SK-N-SH treated with all-trans-retinoic acid at 6 μM for 48 hours (cell line): ENCODE measurements around the gene PAPPA2.

Experiments used
- ATAC-seq: fragments of 200-7000 bp; cut with Tn5 transposase; 3 replicates; pipeline ENCODE4 v1.9.1; 2020; ENCODE audit warnings: mild to moderate bottlenecking, moderate library complexity
- ARNTL ChIP-seq: fragments of 450-650 bp; formaldehyde crosslinking; IDR thresholded peaks from 2 replicates; pipeline ENCODE4 v1.5.0; 2020; ENCODE audit warnings: low read depth, mild to moderate bottlenecking, moderate library complexity, borderline replicate concordance
- ESRRG ChIP-seq: fragments of 250-450 bp; sonication (Bioruptor Pico); IDR thresholded peaks from 2 replicates; pipeline ENCODE4 v1.6.1; 2021; ENCODE audit warnings: mild to moderate bottlenecking
- GLIS3 ChIP-seq: fragments of 250-450 bp; sonication (Bioruptor Pico); IDR thresholded peaks from 2 replicates; pipeline ENCODE4 v1.5.0; 2020; ENCODE audit warnings: mild to moderate bottlenecking, moderate library complexity
- ISL1 ChIP-seq: fragments of 250-450 bp; sonication (Bioruptor Pico); IDR thresholded peaks from 2 replicates; pipeline ENCODE4 v2.1.2; 2022; ENCODE audit warnings: mild to moderate bottlenecking, moderate library complexity
- OSR1 ChIP-seq: fragments of 250-450 bp; sonication (Bioruptor Pico); IDR thresholded peaks from 2 replicates; pipeline ENCODE4 v1.8.0; 2022; ENCODE audit warnings: moderate library complexity, mild to moderate bottlenecking, inconsistent platforms
- POU6F1 ChIP-seq: fragments of 250-450 bp; sonication (Bioruptor Pico); IDR thresholded peaks from 2 replicates; pipeline ENCODE4 v1.8.0; 2021; ENCODE audit warnings: low read depth, mild to moderate bottlenecking, moderate library complexity, borderline replicate concordance
- PPARA ChIP-seq: fragments of 250-450 bp; sonication (Bioruptor Pico); IDR thresholded peaks from 2 replicates; pipeline ENCODE4 v1.5.0; 2020; ENCODE audit warnings: mild to moderate bottlenecking, borderline replicate concordance
- RARB ChIP-seq: fragments of 250-450 bp; sonication (Bioruptor Pico); IDR thresholded peaks from 2 replicates; pipeline ENCODE4 v1.8.0; 2021; ENCODE audit warnings: mild to moderate bottlenecking, moderate library complexity
- SNAI2 ChIP-seq: fragments of 250-450 bp; sonication (Bioruptor Pico); IDR thresholded peaks from 2 replicates; pipeline ENCODE4 v1.5.0; 2020; ENCODE audit warnings: mild to moderate bottlenecking, moderate library complexity
- TCF4 ChIP-seq: fragments of 250-450 bp; sonication (Bioruptor Pico); IDR thresholded peaks from 2 replicates; pipeline ENCODE4 v1.8.0; 2021; ENCODE audit warnings: mild to moderate bottlenecking, moderate library complexity, borderline replicate concordance
- TOX ChIP-seq: fragments of 250-450 bp; sonication (Bioruptor Pico); IDR thresholded peaks from 2 replicates; pipeline ENCODE4 v1.8.0; 2021; ENCODE audit warnings: mild to moderate bottlenecking, moderate library complexity, borderline replicate concordance
- TSHZ2 ChIP-seq: fragments of 250-450 bp; sonication (Bioruptor Pico); IDR thresholded peaks from 2 replicates; pipeline ENCODE4 v1.5.0; 2020; ENCODE audit warnings: mild to moderate bottlenecking, moderate library complexity
- ZC3H10 ChIP-seq: fragments of 250-450 bp; sonication (Bioruptor Pico); IDR thresholded peaks from 2 replicates; pipeline ENCODE4 v1.5.1; 2021; ENCODE audit warnings: mild to moderate bottlenecking, moderate library complexity
- ZFP3 ChIP-seq: fragments of 250-450 bp; sonication (Bioruptor Pico); IDR thresholded peaks from 2 replicates; pipeline ENCODE4 v1.5.0; 2020; ENCODE audit warnings: mild to moderate bottlenecking, moderate library complexity
- ZFP30 ChIP-seq: fragments of 450-650 bp; formaldehyde crosslinking; IDR thresholded peaks from 2 replicates; pipeline ENCODE4 v1.5.0; 2022; ENCODE audit warnings: mild to moderate bottlenecking, moderate library complexity
- ZNF565 ChIP-seq: fragments of 450-650 bp; formaldehyde crosslinking; conservative IDR thresholded peaks from 2 replicates; pipeline ENCODE4 v1.5.0; 2020; ENCODE audit warnings: low read depth, mild to moderate bottlenecking, moderate library complexity
- ZNF70 ChIP-seq: fragments of 450-650 bp; formaldehyde crosslinking; IDR thresholded peaks from 2 replicates; pipeline ENCODE4 v1.5.0; 2020; ENCODE audit warnings: mild to moderate bottlenecking, moderate library complexity
- ZNF8 ChIP-seq: fragments of 450-650 bp; formaldehyde crosslinking; IDR thresholded peaks from 2 replicates; pipeline ENCODE4 v1.5.0; 2020; ENCODE audit warnings: mild to moderate bottlenecking, moderate library complexity
- TF ChIP-seq, protein P1 (sequence below): fragments of 250-450 bp; sonication (Bioruptor Pico); IDR thresholded peaks from 2 replicates; pipeline ENCODE4 v1.8.0; 2020; ENCODE audit warnings: mild to moderate bottlenecking, moderate library complexity, borderline replicate concordance
- TF ChIP-seq, protein P2 (sequence below): fragments of 250-450 bp; sonication (Bioruptor Pico); IDR thresholded peaks from 2 replicates; pipeline ENCODE4 v1.5.1; 2021; ENCODE audit warnings: mild to moderate bottlenecking, moderate library complexity

The PAPPA2 gene

GRCh38 chr1:176539018-176539417, 76.0 kb downstream of the PAPPA2 start:
- no peak for ATAC-seq
- TF ChIP-seq TSHZ2 (no peak), ARNTL (CRISPR knock-in tag) (no peak), RARB (CRISPR knock-in tag) (no peak), ZFP3 (CRISPR knock-in tag) (no peak), ZNF565 (no peak), PPARA (CRISPR knock-in tag) (no peak), ISL1 (CRISPR knock-in tag) (no peak), TOX (CRISPR knock-in tag) (no peak), GLIS3 (no peak), TCF4 (no peak), ZNF70 (CRISPR knock-in tag) (no peak), ZFP30 (CRISPR knock-in tag) (no peak), ZC3H10 (no peak), ESRRG (CRISPR knock-in tag) (no peak), POU6F1 (no peak)
- TF ChIP-seq, protein P1, sequence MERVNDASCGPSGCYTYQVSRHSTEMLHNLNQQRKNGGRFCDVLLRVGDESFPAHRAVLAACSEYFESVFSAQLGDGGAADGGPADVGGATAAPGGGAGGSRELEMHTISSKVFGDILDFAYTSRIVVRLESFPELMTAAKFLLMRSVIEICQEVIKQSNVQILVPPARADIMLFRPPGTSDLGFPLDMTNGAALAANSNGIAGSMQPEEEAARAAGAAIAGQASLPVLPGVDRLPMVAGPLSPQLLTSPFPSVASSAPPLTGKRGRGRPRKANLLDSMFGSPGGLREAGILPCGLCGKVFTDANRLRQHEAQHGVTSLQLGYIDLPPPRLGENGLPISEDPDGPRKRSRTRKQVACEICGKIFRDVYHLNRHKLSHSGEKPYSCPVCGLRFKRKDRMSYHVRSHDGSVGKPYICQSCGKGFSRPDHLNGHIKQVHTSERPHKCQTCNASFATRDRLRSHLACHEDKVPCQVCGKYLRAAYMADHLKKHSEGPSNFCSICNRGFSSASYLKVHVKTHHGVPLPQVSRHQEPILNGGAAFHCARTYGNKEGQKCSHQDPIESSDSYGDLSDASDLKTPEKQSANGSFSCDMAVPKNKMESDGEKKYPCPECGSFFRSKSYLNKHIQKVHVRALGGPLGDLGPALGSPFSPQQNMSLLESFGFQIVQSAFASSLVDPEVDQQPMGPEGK (CRISPR knock-in tag) = no peak
- TF ChIP-seq, protein P2, sequence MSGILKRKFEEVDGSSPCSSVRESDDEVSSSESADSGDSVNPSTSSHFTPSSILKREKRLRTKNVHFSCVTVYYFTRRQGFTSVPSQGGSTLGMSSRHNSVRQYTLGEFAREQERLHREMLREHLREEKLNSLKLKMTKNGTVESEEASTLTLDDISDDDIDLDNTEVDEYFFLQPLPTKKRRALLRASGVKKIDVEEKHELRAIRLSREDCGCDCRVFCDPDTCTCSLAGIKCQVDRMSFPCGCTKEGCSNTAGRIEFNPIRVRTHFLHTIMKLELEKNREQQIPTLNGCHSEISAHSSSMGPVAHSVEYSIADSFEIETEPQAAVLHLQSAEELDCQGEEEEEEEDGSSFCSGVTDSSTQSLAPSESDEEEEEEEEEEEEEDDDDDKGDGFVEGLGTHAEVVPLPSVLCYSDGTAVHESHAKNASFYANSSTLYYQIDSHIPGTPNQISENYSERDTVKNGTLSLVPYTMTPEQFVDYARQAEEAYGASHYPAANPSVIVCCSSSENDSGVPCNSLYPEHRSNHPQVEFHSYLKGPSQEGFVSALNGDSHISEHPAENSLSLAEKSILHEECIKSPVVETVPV (CRISPR knock-in tag) = no peak

GRCh38 chr1:176540428-176540827, 77.5 kb downstream of the PAPPA2 start:
- ATAC-seq = no peak
- TF ChIP-seq SNAI2 (no peak), ZC3H10 (no peak), OSR1 (CRISPR knock-in tag) (no peak), ZNF8 (CRISPR knock-in tag) (no peak)
- TF ChIP-seq, protein P1 (CRISPR knock-in tag) = no peak

DNA sequence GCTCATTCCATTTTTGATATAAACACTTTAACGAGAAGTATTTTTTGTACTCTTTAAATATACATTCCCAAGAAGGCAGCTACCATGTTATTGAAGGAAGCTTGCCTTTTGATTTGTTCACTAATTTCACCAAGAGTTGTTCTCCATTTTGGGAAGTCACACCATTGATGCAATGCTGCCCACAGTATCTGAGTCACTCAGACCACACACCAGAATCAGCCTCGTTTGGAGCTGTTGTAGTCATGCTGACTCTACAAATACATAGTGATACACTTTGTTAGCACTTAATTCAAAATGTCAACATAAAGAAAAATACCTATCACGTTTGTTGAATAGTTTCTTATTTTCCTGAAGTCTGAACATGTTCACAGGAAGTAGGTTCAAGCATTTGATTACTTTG, 78.7 kb downstream of the PAPPA2 start:
- no peak for ATAC-seq
- TF ChIP-seq TOX (CRISPR knock-in tag) = no peak
- TF ChIP-seq, protein P1 (CRISPR knock-in tag) = no peak
- TF ChIP-seq, all 23 proteins: peak for 0
